HG03280 (cell line): ENCODE results near the gene VRK3.
"Not testable (repeated sequence)": the region's sequence is repeated elsewhere in the genome, so short reads cannot be mapped to it uniquely, and the experiment has no call there.

Source experiments
- ATAC-seq: cut with Tn5 transposase; IDR thresholded peaks from one replicate; pipeline ENCODE4 v1.9.1; 2021; ENCODE audit warnings: mild to moderate bottlenecking, moderate library complexity; ENCODE audit not compliant: unreplicated experiment

VRK3 gene

GRCh38 chr19:49958144-49958543 is 67.0 kb downstream of the VRK3 start:
- ATAC-seq = not testable (repeated sequence)

- ATAC-seq = no peak
Measured at GRCh38 chr19:49957262-49957915, 67.8 kb downstream of the VRK3 start.

GRCh38 chr19:49956115-49956495 is 69.1 kb downstream of the VRK3 start:
- no peak for ATAC-seq

GRCh38 chr19:49954933-49955332 is 70.2 kb downstream of the VRK3 start:
- ATAC-seq = no peak

GRCh38 chr19:49954092-49954829 is 70.9 kb downstream of the VRK3 start:
- ATAC-seq = no peak

- no peak for ATAC-seq
Measured at GRCh38 chr19:49953416-49953815, 71.8 kb downstream of the VRK3 start.

- no peak for ATAC-seq
Measured at GRCh38 chr19:49952906-49953305, 72.3 kb downstream of the VRK3 start.

- no peak for ATAC-seq
Measured at GRCh38 chr19:49952479-49952836, 72.7 kb downstream of the VRK3 start.

GRCh38 chr19:49951806-49952478 is 73.2 kb downstream of the VRK3 start:
- ATAC-seq = no peak

- ATAC-seq = no peak
Measured at GRCh38 chr19:49950956-49951526, 74.1 kb downstream of the VRK3 start.

- no peak for ATAC-seq
Measured at GRCh38 chr19:49950590-49950948, 74.6 kb downstream of the VRK3 start.

- no peak for ATAC-seq
Measured at GRCh38 chr19:49949742-49950589, 75.2 kb downstream of the VRK3 start.

- ATAC-seq = no peak
Measured at GRCh38 chr19:49946415-49946814, 78.8 kb downstream of the VRK3 start.

- not testable (repeated sequence) for ATAC-seq
Measured at GRCh38 chr19:49944567-49944966, 80.6 kb downstream of the VRK3 start.

- ATAC-seq = no peak
Measured at GRCh38 chr19:49940482-49940791, 84.7 kb downstream of the VRK3 start.

GRCh38 chr19:49939721-49940481 is 85.3 kb downstream of the VRK3 start:
- no peak for ATAC-seq

GRCh38 chr19:49938662-49939061 is 86.5 kb downstream of the VRK3 start:
- no peak for ATAC-seq

GRCh38 chr19:49937750-49938381 is 87.3 kb downstream of the VRK3 start:
- ATAC-seq = no peak

GRCh38 chr19:49936549-49936948 is 88.6 kb downstream of the VRK3 start:
- ATAC-seq = no peak

- ATAC-seq = no peak
Measured at GRCh38 chr19:49933643-49934042, 91.5 kb downstream of the VRK3 start.
